ENCODE results near the gene TEF.

GRCh38 chr22:41405588-41405987 lies 23.8 kb downstream of the TEF start:
- TF ChIP-seq CTCF (IDR thresholded peaks at IDR 0.05; ENCODE audit: poor library complexity) (no peak), EZH2 (IDR thresholded peaks at IDR 0.05; ENCODE audit: borderline replicate concordance) (no peak), EZH2phosphoT487 (IDR thresholded peaks at IDR 0.05; ENCODE audit: low read depth, severe bottlenecking, unreplicated experiment) (no peak)
